ENCODE measurements around the gene TAF4.

DNA sequence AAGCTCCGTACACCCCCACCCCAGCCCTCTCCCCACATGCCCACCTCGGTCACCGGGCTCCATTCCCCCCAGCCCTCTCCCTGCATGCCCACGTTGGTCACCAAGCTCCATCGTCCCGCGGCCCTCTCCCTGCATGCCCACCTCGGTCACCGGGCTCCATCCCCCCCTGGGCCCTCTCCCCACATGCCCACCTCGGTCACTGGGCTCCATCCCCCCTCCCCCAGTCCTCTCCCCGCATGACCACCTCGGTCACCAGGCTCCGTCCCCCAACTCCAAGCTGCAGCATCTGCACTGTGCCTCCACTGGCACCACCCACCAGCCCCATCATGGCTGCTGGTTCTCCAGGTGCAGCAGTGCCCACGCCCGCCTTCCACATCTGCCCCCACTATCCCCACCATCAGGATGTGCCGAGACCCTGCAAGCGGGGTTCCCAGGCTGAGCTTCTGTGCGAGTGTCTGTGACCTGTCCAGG is 16.8 kb downstream of the TAF4 start:
- TF ChIP-seq, protein P1, sequence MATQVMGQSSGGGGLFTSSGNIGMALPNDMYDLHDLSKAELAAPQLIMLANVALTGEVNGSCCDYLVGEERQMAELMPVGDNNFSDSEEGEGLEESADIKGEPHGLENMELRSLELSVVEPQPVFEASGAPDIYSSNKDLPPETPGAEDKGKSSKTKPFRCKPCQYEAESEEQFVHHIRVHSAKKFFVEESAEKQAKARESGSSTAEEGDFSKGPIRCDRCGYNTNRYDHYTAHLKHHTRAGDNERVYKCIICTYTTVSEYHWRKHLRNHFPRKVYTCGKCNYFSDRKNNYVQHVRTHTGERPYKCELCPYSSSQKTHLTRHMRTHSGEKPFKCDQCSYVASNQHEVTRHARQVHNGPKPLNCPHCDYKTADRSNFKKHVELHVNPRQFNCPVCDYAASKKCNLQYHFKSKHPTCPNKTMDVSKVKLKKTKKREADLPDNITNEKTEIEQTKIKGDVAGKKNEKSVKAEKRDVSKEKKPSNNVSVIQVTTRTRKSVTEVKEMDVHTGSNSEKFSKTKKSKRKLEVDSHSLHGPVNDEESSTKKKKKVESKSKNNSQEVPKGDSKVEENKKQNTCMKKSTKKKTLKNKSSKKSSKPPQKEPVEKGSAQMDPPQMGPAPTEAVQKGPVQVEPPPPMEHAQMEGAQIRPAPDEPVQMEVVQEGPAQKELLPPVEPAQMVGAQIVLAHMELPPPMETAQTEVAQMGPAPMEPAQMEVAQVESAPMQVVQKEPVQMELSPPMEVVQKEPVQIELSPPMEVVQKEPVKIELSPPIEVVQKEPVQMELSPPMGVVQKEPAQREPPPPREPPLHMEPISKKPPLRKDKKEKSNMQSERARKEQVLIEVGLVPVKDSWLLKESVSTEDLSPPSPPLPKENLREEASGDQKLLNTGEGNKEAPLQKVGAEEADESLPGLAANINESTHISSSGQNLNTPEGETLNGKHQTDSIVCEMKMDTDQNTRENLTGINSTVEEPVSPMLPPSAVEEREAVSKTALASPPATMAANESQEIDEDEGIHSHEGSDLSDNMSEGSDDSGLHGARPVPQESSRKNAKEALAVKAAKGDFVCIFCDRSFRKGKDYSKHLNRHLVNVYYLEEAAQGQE (IDR thresholded peaks at IDR 0.05; ENCODE audit: borderline replicate concordance) = no peak
- TF ChIP-seq EZH2 (IDR thresholded peaks at IDR 0.05; ENCODE audit: borderline replicate concordance, insufficient read depth, low read length, poor library complexity, severe bottlenecking) (no peak), POLR2AphosphoS5 (IDR thresholded peaks at IDR 0.05) (no peak), RAD21 (conservative IDR thresholded peaks at IDR 0.05) (no peak)
